ENCODE measurements around the gene TMEM132A. TPM values are rescaled to one million over a fixed set of nuclear protein-coding genes. Genes with fewer than 3 reads are reported as not detected.
A peak's percentile ranks its signal among the peaks of the same experiment; 100 is the strongest.

TMEM132A gene
- total and polyA plus RNA-seq, 10 of the 15 experiments (the other 5 are each of a cell fraction or from before 2014, with no cell fraction given), result 0.16 to 25.0 (median 4.3) TPM

DNA sequence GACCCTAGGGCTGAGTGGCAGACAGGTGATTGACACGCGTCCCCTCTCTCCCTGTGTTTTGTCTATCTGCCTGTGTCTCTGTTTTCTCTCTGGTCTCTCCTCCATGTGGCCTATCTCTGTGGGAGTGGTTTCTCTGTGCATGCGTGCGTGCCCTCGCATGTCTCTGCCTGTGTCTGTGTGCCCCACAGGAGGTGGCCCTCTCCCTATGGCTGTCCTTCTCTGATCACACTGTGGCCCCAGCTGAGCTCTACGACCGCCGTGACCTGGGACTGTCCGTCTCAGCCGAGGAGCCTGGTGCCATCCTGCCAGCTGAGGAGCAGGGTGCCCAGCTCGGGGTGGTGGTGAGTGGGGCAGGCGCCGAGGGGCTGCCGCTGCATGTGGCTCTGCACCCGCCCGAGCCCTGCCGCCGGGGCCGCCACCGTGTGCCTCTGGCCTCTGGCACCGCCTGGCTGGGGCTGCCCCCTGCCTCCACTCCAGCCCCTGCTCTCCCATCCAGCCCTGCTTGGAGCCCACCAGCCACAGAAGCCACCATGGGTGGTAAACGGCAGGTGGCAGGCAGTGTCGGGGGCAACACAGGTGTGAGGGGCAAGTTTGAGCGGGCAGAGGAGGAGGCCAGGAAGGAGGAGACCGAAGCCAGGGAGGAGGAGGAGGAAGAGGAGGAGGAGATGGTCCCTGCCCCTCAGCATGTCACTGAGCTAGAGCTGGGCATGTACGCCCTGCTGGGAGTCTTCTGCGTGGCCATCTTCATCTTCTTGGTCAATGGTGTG lies 11.6 kb downstream of the TMEM132A start:
- H3K4me2 ChIP-seq (ENCODE audit: control insufficient read depth, insufficient read depth), result no peak overlapping the region
- H3K9ac ChIP-seq (ENCODE audit: control insufficient read depth, insufficient read depth, low read length), result no peak overlapping the region
- FAIRE-seq, result no peak
- ChIA-PET POLR2A (no interaction called here), RAD21 (ENCODE audit: unreplicated experiment) (no interaction called here), SMC1A (ENCODE audit: uncharacterized antibody, unreplicated experiment) (no interaction called here), CTCF (interaction anchor here (1.3 kb wide), 1 partner anchor 20 kb away, joined by 4 read pairs; no protein-coding TSS in a partner anchor)
- WGBS (ENCODE audit: insufficient coverage, insufficient replicate concordance, low lambda C conversion rate, missing lambda C conversion rate), result 71% methylated on average over 25 of the region's 27 CpGs
- H3K4me3 ChIP-seq, result no peak overlapping the region
- no peaks in the 10 kb centered on the region for H4K20me1 ChIP-seq (ENCODE audit: control insufficient read depth, insufficient read depth)
- in situ Hi-C loops (cut with MboI), result no loop called here
- peak; percentile 26 for ATAC-seq
- peaks cover 11 to 13% of the 10 kb centered on the region in 2 experiments for H3K36me3 ChIP-seq (ENCODE audit: control insufficient read depth in 2 of 2, insufficient read depth in 2 of 2, low read length in 1 of 2)
- H3K4me1 ChIP-seq (ENCODE audit: control insufficient read depth, insufficient read depth, low read length), result peaks cover 17% of the 10 kb centered on the region
- no peaks in the 10 kb centered on the region for H3K27me3 ChIP-seq (replicated peaks in 1 of 2; ENCODE audit: control insufficient read depth in 2 of 2, insufficient read depth in 2 of 2, low read length in 1 of 2)
- no peaks in the 10 kb centered on the region for H3K79me2 ChIP-seq (ENCODE audit: control insufficient read depth, insufficient read depth, low read length)
- no peak overlapping the region for H2AFZ ChIP-seq (ENCODE audit: control insufficient read depth, low read depth, low read length)
- DNase-seq (ENCODE audit: low read depth, low spot score), result no peak
- no TSS peak for BruUV-seq (replicated peaks)
- intact Hi-C loops (cut with micrococcal nuclease; ENCODE audit: unreplicated experiment), result no loop called here
- no peaks in the 10 kb centered on the region for H3K9me3 ChIP-seq (replicated peaks; ENCODE audit: control insufficient read depth, insufficient read depth, low read length)
- H3K27ac ChIP-seq (ENCODE audit: control insufficient read depth, insufficient read depth), result no peak overlapping the region
- TF ChIP-seq, protein P1, sequence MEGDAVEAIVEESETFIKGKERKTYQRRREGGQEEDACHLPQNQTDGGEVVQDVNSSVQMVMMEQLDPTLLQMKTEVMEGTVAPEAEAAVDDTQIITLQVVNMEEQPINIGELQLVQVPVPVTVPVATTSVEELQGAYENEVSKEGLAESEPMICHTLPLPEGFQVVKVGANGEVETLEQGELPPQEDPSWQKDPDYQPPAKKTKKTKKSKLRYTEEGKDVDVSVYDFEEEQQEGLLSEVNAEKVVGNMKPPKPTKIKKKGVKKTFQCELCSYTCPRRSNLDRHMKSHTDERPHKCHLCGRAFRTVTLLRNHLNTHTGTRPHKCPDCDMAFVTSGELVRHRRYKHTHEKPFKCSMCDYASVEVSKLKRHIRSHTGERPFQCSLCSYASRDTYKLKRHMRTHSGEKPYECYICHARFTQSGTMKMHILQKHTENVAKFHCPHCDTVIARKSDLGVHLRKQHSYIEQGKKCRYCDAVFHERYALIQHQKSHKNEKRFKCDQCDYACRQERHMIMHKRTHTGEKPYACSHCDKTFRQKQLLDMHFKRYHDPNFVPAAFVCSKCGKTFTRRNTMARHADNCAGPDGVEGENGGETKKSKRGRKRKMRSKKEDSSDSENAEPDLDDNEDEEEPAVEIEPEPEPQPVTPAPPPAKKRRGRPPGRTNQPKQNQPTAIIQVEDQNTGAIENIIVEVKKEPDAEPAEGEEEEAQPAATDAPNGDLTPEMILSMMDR (IDR thresholded peaks at IDR 0.05 in 2 of 3, conservative IDR thresholded peaks at IDR 0.05 in 1 of 3; ENCODE audit: control insufficient read depth in 2 of 3, extremely low read depth in 1 of 3, insufficient read depth in 1 of 3, low read depth in 3 of 3, low read length in 3 of 3), result no peak
- TF ChIP-seq ASH2L (IDR thresholded peaks at IDR 0.05; ENCODE audit: borderline replicate concordance, low read depth), result no peak
- TF ChIP-seq, protein P2, sequence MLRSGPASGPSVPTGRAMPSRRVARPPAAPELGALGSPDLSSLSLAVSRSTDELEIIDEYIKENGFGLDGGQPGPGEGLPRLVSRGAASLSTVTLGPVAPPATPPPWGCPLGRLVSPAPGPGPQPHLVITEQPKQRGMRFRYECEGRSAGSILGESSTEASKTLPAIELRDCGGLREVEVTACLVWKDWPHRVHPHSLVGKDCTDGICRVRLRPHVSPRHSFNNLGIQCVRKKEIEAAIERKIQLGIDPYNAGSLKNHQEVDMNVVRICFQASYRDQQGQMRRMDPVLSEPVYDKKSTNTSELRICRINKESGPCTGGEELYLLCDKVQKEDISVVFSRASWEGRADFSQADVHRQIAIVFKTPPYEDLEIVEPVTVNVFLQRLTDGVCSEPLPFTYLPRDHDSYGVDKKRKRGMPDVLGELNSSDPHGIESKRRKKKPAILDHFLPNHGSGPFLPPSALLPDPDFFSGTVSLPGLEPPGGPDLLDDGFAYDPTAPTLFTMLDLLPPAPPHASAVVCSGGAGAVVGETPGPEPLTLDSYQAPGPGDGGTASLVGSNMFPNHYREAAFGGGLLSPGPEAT (IDR thresholded peaks at IDR 0.05; ENCODE audit: low read depth), result no peak
- no peak for TF ChIP-seq SP1 (IDR thresholded peaks at IDR 0.05; ENCODE audit: low read depth, low read length)
- TF ChIP-seq, protein P3, sequence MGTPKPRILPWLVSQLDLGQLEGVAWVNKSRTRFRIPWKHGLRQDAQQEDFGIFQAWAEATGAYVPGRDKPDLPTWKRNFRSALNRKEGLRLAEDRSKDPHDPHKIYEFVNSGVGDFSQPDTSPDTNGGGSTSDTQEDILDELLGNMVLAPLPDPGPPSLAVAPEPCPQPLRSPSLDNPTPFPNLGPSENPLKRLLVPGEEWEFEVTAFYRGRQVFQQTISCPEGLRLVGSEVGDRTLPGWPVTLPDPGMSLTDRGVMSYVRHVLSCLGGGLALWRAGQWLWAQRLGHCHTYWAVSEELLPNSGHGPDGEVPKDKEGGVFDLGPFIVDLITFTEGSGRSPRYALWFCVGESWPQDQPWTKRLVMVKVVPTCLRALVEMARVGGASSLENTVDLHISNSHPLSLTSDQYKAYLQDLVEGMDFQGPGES (IDR thresholded peaks at IDR 0.05), result no peak
- TF ChIP-seq POLR2AphosphoS5 (IDR thresholded peaks at IDR 0.05; ENCODE audit: low read length), result peak; percentile 33; the same call in 1 of the 2 replicates
- TF ChIP-seq, protein P4, sequence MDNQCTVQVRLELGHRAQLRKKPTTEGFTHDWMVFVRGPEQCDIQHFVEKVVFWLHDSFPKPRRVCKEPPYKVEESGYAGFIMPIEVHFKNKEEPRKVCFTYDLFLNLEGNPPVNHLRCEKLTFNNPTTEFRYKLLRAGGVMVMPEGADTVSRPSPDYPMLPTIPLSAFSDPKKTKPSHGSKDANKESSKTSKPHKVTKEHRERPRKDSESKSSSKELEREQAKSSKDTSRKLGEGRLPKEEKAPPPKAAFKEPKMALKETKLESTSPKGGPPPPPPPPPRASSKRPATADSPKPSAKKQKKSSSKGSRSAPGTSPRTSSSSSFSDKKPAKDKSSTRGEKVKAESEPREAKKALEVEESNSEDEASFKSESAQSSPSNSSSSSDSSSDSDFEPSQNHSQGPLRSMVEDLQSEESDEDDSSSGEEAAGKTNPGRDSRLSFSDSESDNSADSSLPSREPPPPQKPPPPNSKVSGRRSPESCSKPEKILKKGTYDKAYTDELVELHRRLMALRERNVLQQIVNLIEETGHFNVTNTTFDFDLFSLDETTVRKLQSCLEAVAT (IDR thresholded peaks at IDR 0.05), result no peak
- no peak for TF ChIP-seq FOXM1 (IDR thresholded peaks at IDR 0.05; ENCODE audit: low read depth, low read length)
- TF ChIP-seq HDGF (IDR thresholded peaks at IDR 0.05), result no peak
- 0 out of 2 replicates have a peak, but pooled peaks have one; percentile 43 for TF ChIP-seq LARP7 (IDR thresholded peaks at IDR 0.05)
- TF ChIP-seq ATF7 (IDR thresholded peaks at IDR 0.05; ENCODE audit: low read depth), result no peak
- peak; percentile 86 for TF ChIP-seq POLR2A (IDR thresholded peaks at IDR 0.05; ENCODE audit: low read depth, low read length)
- no peak for TF ChIP-seq JUND (IDR thresholded peaks at IDR 0.05; ENCODE audit: low read depth, low read length)
- no peak for TF ChIP-seq EED (IDR thresholded peaks at IDR 0.05; ENCODE audit: low read depth)
- no peak for TF ChIP-seq TCF7 (IDR thresholded peaks at IDR 0.05; ENCODE audit: borderline replicate concordance)
- TF ChIP-seq JUNB (IDR thresholded peaks at IDR 0.05), result no peak
- TF ChIP-seq MEF2B (IDR thresholded peaks at IDR 0.05; ENCODE audit: partially characterized antibody, poor library complexity, severe bottlenecking), result no peak
